HL-60 (cell line): ENCODE data around the gene ASPRV1.

Source experiments
- GABPA ChIP-seq: IDR thresholded peaks from 2 replicates; pipeline ENCODE4 v1.6.1; 2012; ENCODE audit warnings: low read depth
- POLR2AphosphoS5 ChIP-seq: IDR thresholded peaks from 2 replicates; pipeline ENCODE4 v1.6.1; 2012; ENCODE audit warnings: low read depth
- TF ChIP-seq, protein P1 (sequence below): IDR thresholded peaks from one replicate; pipeline ENCODE4 v1.5.1; 2011; ENCODE audit warnings: low read length, control low read depth, inconsistent platforms; ENCODE audit not compliant: insufficient read depth
- TF ChIP-seq, protein P2 (sequence below): IDR thresholded peaks from 2 replicates; pipeline ENCODE4 v1.6.1; 2012; ENCODE audit warnings: low read depth; ENCODE audit not compliant: insufficient replicate concordance

GRCh38 chr2:70002241-70002899, 40.9 kb upstream of the ASPRV1 start:
- TF ChIP-seq, protein P1, sequence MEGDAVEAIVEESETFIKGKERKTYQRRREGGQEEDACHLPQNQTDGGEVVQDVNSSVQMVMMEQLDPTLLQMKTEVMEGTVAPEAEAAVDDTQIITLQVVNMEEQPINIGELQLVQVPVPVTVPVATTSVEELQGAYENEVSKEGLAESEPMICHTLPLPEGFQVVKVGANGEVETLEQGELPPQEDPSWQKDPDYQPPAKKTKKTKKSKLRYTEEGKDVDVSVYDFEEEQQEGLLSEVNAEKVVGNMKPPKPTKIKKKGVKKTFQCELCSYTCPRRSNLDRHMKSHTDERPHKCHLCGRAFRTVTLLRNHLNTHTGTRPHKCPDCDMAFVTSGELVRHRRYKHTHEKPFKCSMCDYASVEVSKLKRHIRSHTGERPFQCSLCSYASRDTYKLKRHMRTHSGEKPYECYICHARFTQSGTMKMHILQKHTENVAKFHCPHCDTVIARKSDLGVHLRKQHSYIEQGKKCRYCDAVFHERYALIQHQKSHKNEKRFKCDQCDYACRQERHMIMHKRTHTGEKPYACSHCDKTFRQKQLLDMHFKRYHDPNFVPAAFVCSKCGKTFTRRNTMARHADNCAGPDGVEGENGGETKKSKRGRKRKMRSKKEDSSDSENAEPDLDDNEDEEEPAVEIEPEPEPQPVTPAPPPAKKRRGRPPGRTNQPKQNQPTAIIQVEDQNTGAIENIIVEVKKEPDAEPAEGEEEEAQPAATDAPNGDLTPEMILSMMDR: no peak
- TF ChIP-seq POLR2AphosphoS5 (no peak), GABPA (no peak)
- TF ChIP-seq, protein P2, sequence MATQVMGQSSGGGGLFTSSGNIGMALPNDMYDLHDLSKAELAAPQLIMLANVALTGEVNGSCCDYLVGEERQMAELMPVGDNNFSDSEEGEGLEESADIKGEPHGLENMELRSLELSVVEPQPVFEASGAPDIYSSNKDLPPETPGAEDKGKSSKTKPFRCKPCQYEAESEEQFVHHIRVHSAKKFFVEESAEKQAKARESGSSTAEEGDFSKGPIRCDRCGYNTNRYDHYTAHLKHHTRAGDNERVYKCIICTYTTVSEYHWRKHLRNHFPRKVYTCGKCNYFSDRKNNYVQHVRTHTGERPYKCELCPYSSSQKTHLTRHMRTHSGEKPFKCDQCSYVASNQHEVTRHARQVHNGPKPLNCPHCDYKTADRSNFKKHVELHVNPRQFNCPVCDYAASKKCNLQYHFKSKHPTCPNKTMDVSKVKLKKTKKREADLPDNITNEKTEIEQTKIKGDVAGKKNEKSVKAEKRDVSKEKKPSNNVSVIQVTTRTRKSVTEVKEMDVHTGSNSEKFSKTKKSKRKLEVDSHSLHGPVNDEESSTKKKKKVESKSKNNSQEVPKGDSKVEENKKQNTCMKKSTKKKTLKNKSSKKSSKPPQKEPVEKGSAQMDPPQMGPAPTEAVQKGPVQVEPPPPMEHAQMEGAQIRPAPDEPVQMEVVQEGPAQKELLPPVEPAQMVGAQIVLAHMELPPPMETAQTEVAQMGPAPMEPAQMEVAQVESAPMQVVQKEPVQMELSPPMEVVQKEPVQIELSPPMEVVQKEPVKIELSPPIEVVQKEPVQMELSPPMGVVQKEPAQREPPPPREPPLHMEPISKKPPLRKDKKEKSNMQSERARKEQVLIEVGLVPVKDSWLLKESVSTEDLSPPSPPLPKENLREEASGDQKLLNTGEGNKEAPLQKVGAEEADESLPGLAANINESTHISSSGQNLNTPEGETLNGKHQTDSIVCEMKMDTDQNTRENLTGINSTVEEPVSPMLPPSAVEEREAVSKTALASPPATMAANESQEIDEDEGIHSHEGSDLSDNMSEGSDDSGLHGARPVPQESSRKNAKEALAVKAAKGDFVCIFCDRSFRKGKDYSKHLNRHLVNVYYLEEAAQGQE: no peak
